ENCODE measurements around the gene GALNT16.

Gene GALNT16

DNA sequence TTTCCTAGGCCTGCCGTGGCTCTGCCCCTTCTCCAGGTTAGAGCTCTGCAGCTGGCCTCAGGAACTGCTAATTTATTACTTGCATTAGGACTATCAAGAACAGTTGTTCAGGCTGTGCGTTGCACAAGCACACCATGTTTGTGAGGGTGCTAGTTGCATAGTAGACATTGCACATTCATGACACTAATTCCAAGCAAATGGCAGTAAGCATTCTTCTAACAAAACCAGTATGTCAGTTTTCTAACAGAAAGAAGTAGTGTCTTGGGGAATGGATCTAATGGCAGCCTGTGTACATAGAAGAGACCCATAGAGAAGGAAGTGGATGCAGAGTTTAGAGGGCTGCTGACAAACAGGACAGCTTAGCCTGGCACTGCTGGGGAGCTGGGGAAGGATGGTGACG lies 84.2 kb downstream of the GALNT16 start:
- DNase-seq: no peak

DNA sequence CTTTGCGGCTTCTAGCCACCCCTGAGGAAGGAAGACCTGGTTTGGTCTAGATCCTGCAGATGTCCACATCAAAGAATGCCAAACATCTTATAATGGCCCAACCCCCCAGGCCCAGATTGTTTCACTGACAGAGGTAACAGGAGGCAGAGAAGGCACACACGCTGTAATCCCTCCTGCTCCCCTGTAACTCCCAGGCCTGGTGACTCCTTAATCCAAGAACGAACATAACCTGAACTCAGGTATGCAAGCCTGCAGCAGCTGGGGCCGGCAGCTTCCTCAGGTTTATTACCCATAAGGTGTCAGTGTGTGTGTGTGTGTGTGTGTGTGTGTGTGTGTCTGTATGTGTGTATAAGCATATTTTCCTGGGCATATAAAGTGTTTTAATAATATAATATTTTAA lies 85.4 kb downstream of the GALNT16 start:
- no peak for DNase-seq

DNA sequence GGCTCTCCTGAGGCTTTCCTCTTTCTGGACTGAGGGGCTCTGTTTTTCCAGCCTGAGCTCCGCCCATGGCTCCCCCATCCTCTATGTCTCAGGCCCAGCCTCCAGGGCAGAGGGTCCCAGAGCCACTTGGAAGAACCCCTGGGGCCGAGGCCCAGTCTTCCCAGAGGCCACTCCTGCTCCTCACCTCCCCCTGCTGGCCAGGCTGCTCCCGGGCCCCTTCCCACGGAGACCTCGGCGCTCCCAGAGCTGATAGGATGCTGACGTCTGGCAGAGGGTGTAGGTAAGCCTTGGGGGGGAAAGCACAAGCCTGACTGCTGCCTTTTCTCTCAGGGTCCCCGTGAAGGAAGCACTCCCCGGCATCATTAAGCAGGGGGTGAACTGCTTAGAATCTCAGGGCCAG lies 86.8 kb downstream of the GALNT16 start:
- no peak for DNase-seq

DNA sequence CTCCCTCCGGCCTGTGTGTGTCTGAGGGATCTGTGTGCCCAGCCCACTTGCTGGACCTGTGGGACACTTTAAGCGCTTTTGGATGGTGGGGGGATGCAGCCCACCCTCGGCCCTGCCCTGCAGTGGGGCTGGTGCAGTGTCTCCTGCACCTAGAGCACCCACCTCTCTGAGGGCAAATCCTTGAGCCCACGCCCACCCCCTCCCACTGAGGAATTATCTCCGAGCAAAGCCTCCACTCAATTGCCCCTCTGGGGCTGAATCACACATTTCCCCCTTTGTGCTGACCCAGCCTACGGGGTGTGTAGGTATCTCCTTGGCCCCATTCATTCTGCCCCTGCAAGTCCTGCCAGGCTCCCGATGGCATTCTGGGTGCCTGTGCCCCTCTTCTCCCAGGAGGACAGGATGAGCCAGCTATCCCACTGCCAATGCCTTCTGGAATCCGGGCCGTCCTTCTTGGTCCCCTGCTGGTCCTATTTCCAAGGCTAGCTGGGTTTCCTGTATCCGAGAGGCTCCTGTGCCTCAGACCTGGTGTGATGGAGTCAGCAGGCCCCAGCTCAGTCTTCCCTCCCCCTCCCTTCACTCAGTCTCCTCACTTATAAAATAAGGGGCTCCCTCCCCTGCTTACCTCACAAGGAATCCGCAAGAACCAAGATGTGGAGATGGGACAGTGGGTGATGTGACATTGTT lies 89.3 kb downstream of the GALNT16 start:
- no peak for DNase-seq

DNA sequence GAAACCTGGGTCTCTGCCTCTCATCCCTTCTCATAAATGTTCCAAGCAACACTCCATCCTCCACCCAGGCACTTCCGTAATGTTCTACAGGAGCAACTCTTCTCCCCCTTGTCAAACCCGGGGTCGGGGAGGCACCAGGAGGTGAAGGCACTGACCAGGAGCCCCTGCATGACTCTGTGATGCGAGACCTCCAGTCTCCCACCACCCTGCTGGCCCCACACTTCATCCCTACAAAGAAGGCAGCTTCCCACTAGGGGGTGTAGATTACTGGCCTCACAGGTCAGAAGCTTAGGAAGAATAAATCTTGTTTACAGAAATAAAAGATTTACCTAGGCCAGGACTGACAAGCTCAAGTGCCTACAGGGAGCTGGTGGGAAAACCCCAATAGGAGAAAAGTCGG lies 90.9 kb downstream of the GALNT16 start:
- DNase-seq: no peak

DNA sequence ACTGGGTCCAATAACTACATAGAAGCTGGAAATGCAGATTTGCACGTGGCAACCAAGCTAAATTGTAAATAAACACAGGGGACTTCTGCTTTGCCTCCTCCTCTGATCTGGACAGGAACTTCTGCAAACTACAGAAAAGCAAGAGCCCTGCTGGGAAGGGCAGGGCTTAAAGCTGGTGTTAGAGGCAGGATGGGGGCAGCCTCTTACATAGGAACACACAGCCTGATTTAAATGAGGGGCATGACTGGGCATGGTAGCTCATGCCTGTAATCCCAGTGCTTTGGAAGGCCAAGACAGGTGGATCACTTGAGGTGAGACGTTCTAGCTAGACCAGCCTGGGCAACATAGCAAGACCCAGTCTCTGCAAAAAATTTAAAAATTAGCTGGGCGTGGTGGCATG lies 91.4 kb downstream of the GALNT16 start:
- no peak for DNase-seq

DNA sequence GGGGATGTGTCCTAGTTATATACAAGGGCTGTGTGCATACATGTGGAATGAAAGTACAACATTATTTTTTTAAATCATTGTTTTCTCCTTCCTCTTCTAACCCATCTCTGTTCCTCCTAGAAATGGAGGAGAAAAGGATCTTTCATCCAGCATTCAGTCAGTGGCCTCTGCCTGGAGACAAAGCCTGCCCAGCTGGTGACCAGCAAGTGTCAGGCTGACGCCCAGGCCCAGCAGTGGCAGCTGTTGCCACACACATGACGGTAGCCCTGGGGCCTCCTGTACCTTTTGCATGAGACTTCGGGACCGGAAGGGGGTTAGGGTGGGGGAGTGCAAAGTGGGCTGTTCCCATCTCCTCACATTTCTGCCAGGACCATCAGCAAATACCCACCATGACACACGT lies 92.0 kb downstream of the GALNT16 start:
- DNase-seq: no peak

DNA sequence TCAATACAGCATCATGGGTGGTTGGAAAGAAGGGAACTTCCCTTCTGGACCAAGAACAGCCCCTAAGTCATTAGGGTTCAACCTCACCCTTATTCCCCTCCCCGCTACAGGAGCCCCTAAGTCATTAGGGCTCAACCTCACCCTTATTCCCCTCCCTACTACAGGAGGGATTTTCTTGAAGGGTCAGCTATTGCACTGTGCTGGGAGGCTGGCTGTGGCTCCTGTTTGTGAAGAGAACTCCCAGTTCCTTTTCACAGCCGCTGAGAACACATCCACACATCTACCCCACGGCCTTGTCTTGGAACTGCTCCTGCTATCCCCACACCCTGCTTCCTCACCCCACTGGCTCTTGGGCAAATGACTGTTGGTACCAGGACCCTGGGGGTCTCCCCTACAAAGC lies 93.2 kb downstream of the GALNT16 start:
- DNase-seq: no peak

DNA sequence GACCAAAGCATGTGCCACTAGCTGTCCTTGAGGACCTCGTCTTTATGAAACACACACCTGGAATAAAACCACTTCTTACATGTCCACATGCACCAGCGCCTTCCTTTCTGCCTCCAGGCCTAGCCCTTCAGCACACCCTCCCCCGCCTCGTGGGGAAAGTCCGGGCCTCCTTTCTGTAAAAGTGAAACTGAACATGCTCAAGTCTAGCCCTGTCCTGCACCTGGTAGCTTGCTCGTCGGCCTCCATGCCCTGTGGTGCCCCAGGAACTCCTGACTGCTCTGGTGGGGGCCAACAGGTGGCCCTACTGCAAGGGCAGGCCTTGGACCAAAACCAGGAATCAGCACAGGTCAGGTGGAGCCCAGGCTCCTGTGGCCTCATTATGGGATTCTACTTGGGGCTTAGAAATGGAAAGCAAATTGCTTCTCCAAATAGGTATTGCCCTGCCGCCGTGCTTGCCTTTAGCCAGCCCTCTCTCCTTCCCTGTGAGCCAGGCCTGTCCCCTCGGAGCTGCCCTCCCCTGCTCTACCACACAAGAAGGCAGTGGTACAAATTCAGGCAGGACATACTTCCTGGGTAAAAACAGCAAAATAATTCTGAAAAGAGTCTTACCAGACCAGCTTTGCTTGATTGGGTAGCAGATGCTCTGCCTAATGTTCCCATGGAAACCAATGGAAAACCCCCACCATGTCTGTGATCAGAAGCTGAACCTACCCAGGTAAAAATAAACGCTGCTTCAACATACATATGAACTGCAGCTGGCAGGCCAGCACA lies 94.6 kb downstream of the GALNT16 start:
- DNase-seq: peak; percentile 71 to 83

DNA sequence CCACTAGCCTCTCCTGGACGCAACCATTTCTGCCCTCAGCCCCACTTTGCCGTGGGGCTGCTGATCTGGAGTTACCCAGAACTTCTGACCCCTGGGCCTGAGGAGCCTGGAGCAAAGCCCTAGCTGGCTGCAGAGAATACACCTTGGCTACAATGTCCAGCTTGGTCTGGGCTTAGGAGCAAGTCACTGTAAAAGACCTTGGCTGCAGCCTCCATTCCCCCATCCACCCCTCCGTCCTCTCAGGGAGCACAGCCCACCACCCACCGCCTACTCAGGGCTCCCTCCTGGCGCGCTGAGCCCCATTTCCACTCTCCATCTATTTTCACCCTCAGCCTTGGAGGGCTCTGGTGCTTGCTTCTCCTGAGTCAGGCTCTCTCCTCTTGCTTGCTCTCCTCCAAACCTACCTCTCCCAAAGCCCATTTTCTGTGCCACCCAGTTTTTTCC lies 95.2 kb downstream of the GALNT16 start:
- no peak for DNase-seq

DNA sequence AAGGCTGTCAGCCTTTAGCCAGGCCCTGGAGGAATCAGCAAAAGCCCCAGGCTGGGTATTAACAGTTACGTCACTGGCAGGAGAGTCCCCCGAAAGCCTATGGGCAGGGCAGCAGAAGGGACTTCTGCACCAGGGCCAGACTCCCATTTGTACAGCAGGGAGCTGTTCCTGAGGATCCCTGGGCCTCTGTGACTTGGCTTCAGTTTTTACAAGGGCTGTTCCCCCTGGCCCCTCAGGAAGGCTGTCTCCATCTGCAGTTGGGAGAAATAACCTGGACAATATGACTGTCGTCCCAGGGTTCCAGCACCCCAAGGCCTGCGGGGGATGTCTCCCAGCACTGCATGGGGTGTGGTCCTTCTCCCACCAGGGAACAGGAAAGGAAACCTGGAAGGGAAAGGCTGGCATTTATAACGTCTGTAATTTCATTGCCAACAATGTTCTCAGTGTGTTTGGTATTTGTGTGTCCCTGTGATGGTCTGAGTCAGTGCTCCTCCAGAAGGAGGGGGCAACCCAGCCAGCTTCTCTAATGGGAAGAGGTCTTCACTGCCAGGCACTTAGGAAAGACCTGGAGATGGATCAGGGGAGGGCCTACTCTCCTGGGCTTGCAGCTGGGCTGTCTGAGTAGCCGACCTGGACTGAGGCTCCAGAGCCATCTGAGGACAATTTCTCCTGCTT lies 95.8 kb downstream of the GALNT16 start:
- DNase-seq: no peak

DNA sequence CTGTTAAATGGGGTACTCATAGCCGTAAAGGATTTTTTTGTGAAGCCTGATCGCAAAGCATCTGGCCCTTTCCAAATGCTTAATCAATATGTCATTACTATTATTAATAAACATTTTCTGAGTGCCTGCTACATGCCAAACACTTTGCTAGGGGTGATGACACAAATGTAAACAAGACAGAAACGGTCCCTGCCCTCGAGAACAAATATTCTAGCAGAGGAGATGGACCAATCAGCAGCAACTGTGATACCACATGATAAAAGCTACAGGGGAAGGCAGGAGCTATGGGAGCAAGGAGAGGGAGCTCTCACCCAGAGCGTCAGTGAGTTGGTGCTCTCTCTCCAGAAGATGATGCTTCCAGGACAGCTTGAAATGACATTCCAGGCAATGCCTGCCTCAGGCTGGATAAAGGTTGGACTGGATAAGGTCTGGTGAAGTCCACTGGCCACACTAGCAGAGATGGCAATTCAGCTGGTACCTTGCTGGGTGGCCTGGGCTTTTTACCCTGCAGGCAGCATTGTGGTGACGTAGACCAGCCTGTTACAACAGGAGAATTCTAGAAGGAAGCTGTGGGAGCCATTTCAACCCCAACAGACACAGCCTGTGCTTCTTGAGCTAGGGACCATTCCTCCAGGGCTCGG lies 97.1 kb downstream of the GALNT16 start:
- DNase-seq: no peak

DNA sequence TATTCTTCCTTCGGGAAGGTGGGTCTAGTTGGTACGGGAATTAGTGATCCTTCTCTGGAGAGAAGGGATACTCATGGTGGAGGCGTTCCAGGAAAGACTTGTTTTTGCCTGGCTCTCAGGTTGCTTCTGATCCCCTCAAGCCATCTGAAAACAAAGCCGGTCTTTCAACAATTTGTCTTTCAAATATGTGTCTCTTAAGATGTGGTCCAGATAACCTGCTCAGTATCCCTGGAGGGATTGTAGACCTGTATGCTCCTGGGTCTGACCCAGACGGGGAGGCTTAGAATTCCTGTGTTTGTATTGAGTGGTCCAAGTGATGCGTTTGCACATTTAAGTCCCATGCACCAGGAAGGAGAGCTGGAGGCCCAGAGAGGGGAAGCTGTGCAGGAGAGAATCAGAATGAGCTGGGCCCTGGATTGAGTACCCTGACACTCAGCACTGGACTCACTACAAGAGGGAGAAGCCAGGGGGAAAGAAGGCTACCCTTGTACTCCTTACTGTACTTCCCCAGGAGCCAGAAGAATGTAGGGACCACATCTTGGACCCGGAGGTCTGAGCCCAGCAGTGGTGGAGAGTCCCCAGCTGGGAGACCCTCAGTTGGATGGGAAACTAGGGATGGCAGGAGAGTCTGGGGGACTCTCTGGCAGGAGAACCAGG lies 97.7 kb downstream of the GALNT16 start:
- DNase-seq: no peak

DNA sequence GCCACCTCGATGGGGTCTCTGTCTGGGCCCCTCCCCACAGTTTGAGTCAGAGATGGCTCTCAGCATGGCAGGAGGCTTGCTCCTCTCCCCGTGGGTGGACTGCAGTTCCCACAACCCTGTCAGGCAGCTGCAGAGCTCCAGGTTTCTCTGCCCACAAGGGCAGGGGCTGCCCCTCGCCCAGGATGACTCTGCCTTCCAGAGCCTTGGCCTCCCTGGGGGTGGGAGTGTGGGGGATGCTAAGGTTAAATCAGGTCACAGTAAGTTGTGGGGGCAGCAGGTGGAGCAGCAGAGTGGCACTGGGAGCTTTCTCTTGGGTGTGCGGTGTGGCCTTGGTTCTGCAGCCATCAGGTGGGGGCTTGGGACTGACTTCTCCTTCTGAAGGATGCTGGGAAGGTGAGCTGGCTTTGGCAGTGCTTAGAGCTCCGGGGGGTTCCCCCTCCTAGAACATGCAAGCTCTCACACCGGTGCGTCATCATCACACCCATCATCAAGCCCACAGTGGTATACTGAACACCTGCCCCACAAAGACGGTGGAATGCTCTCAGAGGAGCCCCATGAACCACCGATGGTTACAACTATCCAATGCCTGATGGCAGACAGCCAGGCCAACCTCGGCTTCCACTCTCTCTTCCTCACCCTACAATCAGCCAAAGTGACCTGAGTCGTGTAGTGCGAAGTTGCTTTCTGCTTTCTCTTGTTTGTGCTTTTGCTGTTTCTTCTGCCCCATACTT lies 98.4 kb downstream of the GALNT16 start:
- no peak for DNase-seq

DNA sequence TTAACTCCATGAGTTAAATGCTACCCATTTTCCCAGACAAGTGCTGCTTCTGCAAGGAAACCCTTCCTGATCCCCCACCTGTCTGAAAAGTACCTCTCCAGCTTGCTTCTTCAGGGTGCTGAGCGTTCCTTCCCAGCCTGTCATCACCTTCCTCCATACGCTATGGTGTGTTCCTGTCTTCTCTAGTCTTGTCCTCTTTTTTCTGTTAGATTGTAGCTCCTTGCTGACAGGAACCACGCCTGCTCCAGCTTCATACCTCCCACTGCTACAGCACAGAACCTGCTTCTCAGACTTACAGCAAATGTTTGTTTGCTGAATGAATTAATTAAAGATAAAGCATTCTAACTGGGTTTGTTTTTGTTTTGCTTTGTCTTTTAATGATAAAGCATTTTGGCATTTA lies 99.0 kb downstream of the GALNT16 start:
- DNase-seq: no peak

DNA sequence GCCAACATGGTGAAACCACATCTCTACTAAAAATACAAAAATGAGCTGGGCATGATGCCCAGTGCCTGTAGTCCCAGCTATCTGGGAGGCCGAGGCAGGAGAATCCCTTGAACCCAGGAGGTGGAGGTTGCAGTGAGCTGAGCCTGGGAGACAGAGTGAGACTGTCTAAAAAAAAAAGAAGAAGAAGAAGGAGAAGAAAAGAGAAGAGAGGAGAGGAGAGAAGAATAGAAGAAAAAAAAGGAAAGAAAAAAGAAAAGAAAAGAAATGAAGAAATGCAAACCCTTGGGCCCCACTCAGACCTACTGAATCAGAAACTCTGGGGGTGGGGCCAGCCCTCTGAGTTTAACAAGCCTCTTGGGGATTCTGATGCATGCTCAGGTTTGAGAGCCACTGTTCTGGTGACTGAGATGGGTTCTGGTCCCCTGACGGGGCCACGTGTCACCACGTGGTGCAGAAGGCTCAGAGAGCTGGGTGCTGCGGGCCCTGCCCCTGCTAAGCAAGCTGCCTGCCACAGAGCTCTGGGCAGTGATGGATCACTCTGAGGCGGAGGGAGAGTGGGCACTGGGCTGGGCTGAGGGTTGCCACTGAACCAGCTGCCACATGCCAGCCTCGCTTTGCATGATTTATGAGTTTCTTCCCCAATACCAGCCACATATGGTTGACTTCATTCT lies 100.6 kb downstream of the GALNT16 start:
- peak in 1 of 2 donors; percentile 8 for DNase-seq

DNA sequence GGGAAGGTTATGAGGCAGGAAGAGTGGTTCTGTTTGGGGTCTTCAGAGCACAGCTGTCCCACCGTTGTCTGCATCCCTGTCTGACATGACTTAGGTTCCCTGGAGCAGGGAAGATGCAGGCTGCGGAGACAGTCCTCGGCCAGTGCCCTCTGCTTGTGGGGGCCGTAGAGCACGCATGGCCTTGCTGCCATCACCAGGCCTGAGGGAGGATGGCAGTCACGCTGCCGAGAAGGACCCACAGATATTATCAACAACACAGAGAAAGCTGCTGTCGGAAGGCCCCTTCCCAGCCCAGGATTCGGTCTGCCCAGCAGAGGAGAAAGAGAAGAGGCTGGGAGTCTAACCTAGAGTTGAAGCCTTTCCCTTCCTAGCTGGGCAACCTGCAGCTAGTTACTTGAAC lies 103.1 kb downstream of the GALNT16 start:
- DNase-seq: no peak

DNA sequence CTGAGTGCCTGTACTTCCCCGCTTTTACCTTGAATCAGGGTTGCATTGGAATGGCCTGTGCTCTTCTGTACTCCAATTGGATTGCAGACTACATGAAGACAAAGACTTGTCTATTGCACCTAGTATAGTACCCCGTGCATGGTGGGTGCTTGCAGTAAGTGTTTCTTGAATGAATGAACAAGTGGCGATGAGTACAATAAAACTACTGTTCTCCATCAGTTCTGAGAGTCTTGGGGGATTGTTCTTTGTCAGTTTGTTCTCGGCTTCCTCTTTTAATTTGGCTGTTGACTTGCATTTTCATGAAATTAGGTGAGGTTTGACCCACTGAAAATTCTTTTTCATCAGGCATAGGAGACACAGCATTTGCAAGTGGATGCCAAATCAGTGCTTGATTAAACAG lies 104.0 kb downstream of the GALNT16 start:
- DNase-seq: no peak

DNA sequence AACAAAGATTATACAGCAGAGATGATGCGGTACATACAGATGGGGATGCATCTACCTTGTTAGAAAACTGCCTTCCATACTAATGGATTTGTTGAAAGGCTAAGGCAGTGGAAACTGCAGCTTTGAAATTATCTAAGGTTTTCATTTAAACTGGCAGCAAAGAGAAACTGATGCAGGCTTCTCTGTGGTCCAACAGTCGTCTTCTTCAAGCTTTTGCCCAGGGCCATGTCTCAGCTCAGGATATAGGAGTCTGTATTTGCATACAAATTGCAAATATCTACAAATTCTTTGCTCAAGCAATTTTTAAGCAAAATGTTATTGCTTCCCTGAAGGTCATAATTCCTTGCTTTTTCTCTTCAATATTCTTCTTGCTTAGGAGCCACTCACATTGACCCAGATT lies 104.4 kb downstream of the GALNT16 start:
- no peak for DNase-seq

DNA sequence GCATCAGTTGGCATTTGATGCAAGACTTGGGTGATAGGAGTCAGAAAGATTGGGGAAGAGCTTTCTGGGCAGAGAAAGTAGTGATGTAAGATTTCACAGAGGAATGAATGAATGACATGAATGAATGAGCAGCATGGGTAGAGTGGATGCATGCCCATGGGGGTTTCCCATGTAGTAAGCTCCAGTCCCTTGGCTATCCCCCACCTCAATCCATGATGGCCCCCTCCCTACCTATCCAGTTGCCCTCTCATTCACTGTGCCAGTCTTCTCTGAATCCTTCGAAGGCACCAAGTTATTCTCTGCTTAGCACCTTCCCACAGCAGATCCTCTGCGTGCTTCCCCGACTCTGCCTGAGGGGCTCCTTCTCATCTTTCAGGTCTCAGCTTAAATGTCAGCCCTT lies 106.1 kb downstream of the GALNT16 start:
- no peak for DNase-seq

DNA sequence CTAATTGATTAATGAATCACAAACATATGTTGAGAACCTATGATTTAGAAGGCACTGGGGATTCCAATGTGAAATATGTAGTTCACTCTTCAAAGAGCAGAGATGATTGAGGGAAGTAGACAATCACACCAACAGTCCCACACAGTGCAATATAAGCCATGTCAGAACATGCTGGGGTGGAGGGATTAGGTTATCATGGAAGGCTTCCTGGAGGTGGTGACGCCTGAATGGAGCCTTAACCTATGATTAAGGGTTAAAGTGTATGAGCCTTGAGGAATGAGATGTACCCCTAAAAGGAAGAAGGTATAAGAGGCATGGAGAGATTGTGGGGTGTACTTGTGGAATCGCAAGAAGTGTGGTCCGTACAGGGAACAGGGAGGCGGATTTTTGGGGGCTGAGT lies 106.8 kb downstream of the GALNT16 start:
- no peak for DNase-seq

DNA sequence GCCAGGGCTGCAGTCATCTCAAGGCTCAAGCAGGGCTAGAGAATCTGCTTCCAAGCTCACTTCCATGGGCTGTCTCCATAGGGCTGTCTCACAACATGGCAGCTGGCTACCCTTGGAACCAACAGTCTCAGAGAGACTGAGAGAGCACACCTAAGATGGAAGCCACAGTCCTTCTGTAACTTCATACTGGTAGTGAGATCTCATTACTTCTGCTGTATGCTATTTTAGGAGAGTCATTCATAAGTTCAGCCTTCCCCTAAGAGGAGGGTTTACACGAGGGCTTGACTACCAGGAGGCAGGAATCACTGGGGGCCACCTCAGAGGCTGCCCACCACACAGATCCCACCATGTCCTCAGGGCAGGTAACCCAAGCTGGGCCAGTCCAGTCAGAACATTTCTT lies 108.4 kb downstream of the GALNT16 start:
- no peak for DNase-seq

Data from CD4-positive, alpha-beta T cell treated with Interferon alpha-2 for 1 hour (primary cell).